GM18870 (cell line): ENCODE measurements around the gene CD8A.
"Not testable (repeated sequence)": the region's sequence is repeated elsewhere in the genome, so short reads cannot be mapped to it uniquely, and the experiment has no call there.

ENCODE experiments used
- ATAC-seq: cut with Tn5 transposase; IDR thresholded peaks from one replicate; pipeline ENCODE4 v1.9.1; 2021; ENCODE audit warnings: moderate library complexity; ENCODE audit not compliant: unreplicated experiment

CD8A gene

GRCh38 chr2:86790676-86791572 lies at the start of gene CD8A:
Gene CD8A, minus strand, starts transcription at chr2:86790913. Its CDS starts 88 bp downstream, at chr2:86790825.
- ATAC-seq = no peak

- not testable (repeated sequence) for ATAC-seq
Measured at GRCh38 chr2:86839871-86840548, 49.3 kb upstream of the CD8A start.

- not testable (repeated sequence) for ATAC-seq
Measured at GRCh38 chr2:86839455-86839854, 48.7 kb upstream of the CD8A start.

GRCh38 chr2:86837714-86838113 lies 47.0 kb upstream of the CD8A start:
- not testable (repeated sequence) for ATAC-seq

GRCh38 chr2:86836915-86837695 lies 46.4 kb upstream of the CD8A start:
- not testable (repeated sequence) for ATAC-seq

- not testable (repeated sequence) for ATAC-seq
Measured at GRCh38 chr2:86835548-86835889, 44.8 kb upstream of the CD8A start.

GRCh38 chr2:86833315-86833714 lies 42.6 kb upstream of the CD8A start:
- no peak for ATAC-seq

- no peak for ATAC-seq
Measured at GRCh38 chr2:86832334-86833096, 41.8 kb upstream of the CD8A start.

GRCh38 chr2:86831537-86831936 lies 40.8 kb upstream of the CD8A start:
- no peak for ATAC-seq

- no peak for ATAC-seq
Measured at GRCh38 chr2:86826951-86827350, 36.2 kb upstream of the CD8A start.

GRCh38 chr2:86825693-86826381 lies 35.1 kb upstream of the CD8A start:
- no peak for ATAC-seq

- no peak for ATAC-seq
Measured at GRCh38 chr2:86825036-86825692, 34.5 kb upstream of the CD8A start.

- ATAC-seq = no peak
Measured at GRCh38 chr2:86822668-86823345, 32.1 kb upstream of the CD8A start.

GRCh38 chr2:86821842-86822241 lies 31.1 kb upstream of the CD8A start:
- no peak for ATAC-seq

- no peak for ATAC-seq
Measured at GRCh38 chr2:86821306-86821705, 30.6 kb upstream of the CD8A start.

GRCh38 chr2:86818957-86819356 lies 28.2 kb upstream of the CD8A start:
- no peak for ATAC-seq

- no peak for ATAC-seq
Measured at GRCh38 chr2:86818114-86818801, 27.5 kb upstream of the CD8A start.

GRCh38 chr2:86815611-86816010 lies 24.9 kb upstream of the CD8A start:
- no peak for ATAC-seq
